Measurements from ENCODE around the gene ARFIP1.

The ARFIP1 gene

GRCh38 chr4:152957437-152958171, 177.8 kb downstream of the ARFIP1 start:
- Mint-ChIP-seq H3K4me3 (no peak overlapping the region), H3K9me3 (no peaks in the 10 kb centered on the region), H3K36me3 (ENCODE audit: low read depth) (no peaks in the 10 kb centered on the region), H3K27ac (no peak overlapping the region), H3K4me1 (ENCODE audit: low read depth) (no peaks in the 10 kb centered on the region), H3K27me3 (no peaks in the 10 kb centered on the region)
- DNase-seq = no peak

- H3K27me3 Mint-ChIP-seq = no peaks in the 10 kb centered on the region
- H3K27ac Mint-ChIP-seq = no peak overlapping the region
- no peak overlapping the region for H3K4me3 Mint-ChIP-seq
- DNase-seq = no peak
- no peaks in the 10 kb centered on the region for H3K4me1 Mint-ChIP-seq (ENCODE audit: low read depth)
- no peaks in the 10 kb centered on the region for H3K9me3 Mint-ChIP-seq
- H3K36me3 Mint-ChIP-seq (ENCODE audit: low read depth) = no peaks in the 10 kb centered on the region
These were observed 179.3 kb downstream of the ARFIP1 start for GRCh38 chr4:152959080-152959479.

GRCh38 chr4:152960082-152960481, 180.3 kb downstream of the ARFIP1 start:
- no peaks in the 10 kb centered on the region for H3K9me3 Mint-ChIP-seq
- no peaks in the 10 kb centered on the region for H3K27me3 Mint-ChIP-seq
- H3K27ac Mint-ChIP-seq = no peak overlapping the region
- H3K4me3 Mint-ChIP-seq = no peak overlapping the region
- no peak for DNase-seq
- no peaks in the 10 kb centered on the region for H3K36me3 Mint-ChIP-seq (ENCODE audit: low read depth)
- H3K4me1 Mint-ChIP-seq (ENCODE audit: low read depth) = no peaks in the 10 kb centered on the region

- Mint-ChIP-seq H3K27me3 (no peaks in the 10 kb centered on the region), H3K36me3 (ENCODE audit: low read depth) (no peaks in the 10 kb centered on the region), H3K27ac (no peak overlapping the region), H3K9me3 (no peaks in the 10 kb centered on the region), H3K4me3 (no peak overlapping the region), H3K4me1 (ENCODE audit: low read depth) (no peaks in the 10 kb centered on the region)
- no peak for DNase-seq
These were observed 181.4 kb downstream of the ARFIP1 start for GRCh38 chr4:152961014-152961772.

- H3K9me3 Mint-ChIP-seq = no peaks in the 10 kb centered on the region
- H3K4me1 Mint-ChIP-seq (ENCODE audit: low read depth) = no peaks in the 10 kb centered on the region
These were observed 182.0 kb downstream of the ARFIP1 start for GRCh38 chr4:152961773-152962115.

More at GRCh38 chr4:152961773-152962115, 182.0 kb downstream of the ARFIP1 start:
- no peak for DNase-seq
- Mint-ChIP-seq H3K27ac (no peak overlapping the region), H3K4me3 (no peak overlapping the region), H3K27me3 (no peaks in the 10 kb centered on the region), H3K36me3 (ENCODE audit: low read depth) (no peaks in the 10 kb centered on the region)
